Osteocyte (in vitro differentiated cells): Measurements from ENCODE around the gene LY6G6C. TPM values are rescaled to one million over a fixed set of nuclear protein-coding genes. Genes with fewer than 3 reads are reported as not detected.

ENCODE experiments used
- DNase-seq: peaks from one replicate; pipeline ENCODE4 v3.0.0; 2021; ENCODE audit warnings: mixed read lengths; ENCODE audit not compliant: unreplicated experiment; ENCODE audit errors: extremely low spot score
- H3K27ac Mint-ChIP-seq: one replicate; pipeline ENCODE4 v1.8.0; 2021; ENCODE audit warnings: mild to moderate bottlenecking, mixed read lengths; ENCODE audit not compliant: unreplicated experiment
- H3K27me3 Mint-ChIP-seq: one replicate; pipeline ENCODE4 v1.8.0; 2021; ENCODE audit warnings: mixed read lengths; ENCODE audit not compliant: unreplicated experiment
- H3K36me3 Mint-ChIP-seq: one replicate; pipeline ENCODE4 v1.8.0; 2021; ENCODE audit warnings: mixed read lengths; ENCODE audit not compliant: unreplicated experiment
- H3K4me1 Mint-ChIP-seq: one replicate; pipeline ENCODE4 v1.8.0; 2021; ENCODE audit warnings: mixed read lengths; ENCODE audit not compliant: unreplicated experiment
- H3K4me3 Mint-ChIP-seq: one replicate; pipeline ENCODE4 v1.8.0; 2021; ENCODE audit warnings: mild to moderate bottlenecking, moderate library complexity, mixed read lengths; ENCODE audit not compliant: unreplicated experiment
- H3K9me3 Mint-ChIP-seq: one replicate; pipeline ENCODE4 v1.8.0; 2021; ENCODE audit warnings: mixed read lengths; ENCODE audit not compliant: unreplicated experiment
- total RNA-seq: library from RNA; stranded (reverse); gene quantifications from 2 replicates; pipeline ENCODE4 v1.2.1, GENCODE V29; 2021
- TF ChIP-seq, protein P1 (sequence below): fragments of 200-600 bp; sonication (generic); IDR thresholded peaks from 2 replicates; pipeline ENCODE4 v1.5.0; 2021; ENCODE audit warnings: antibody characterized with exemption, mild to moderate bottlenecking, moderate library complexity

The LY6G6C gene
- total RNA-seq, 1 donor from 2014 or later: not detected

DNA sequence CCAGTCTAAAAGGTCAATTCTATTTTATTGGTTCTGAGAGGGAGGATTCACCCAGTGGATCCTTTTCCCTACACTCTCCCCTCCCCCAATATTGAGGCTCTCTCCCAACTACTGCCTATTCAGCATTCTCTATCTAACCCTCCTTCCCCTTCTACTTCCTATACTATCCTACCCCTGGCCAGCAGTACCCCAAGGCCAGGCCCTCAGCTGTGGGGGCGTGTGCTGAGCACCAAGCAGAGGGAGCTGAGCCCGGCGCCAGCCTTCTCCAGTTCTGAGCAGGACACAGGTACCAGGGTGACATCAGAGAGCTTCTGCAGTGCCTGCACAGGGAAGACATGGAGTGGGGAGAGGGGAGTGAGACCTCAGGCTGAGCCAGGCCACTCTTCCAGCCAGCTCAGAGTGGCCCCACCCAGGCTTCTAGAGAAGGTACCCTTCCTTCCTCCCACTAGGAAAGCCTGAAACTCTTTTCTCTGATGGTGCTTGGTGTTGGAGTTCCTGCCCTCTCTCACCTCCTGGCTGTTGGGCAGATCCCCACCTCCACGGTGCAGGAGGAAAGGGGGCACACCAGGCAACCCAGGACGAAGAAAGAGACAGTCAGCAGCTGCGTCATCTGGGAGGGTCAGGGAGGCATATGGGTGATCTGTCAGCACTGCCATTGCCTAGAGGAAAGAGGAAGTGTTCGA is 5.6 kb upstream of the LY6G6C start:
- DNase-seq: no peak
- Mint-ChIP-seq H3K9me3 (no peaks in the 10 kb centered on the region), H3K4me3 (peak overlapping the region; percentile 53), H3K27me3 (no peaks in the 10 kb centered on the region), H3K36me3 (peaks cover 33% of the 10 kb centered on the region), H3K4me1 (peaks cover 24% of the 10 kb centered on the region), H3K27ac (no peak overlapping the region)
- TF ChIP-seq, protein P1, sequence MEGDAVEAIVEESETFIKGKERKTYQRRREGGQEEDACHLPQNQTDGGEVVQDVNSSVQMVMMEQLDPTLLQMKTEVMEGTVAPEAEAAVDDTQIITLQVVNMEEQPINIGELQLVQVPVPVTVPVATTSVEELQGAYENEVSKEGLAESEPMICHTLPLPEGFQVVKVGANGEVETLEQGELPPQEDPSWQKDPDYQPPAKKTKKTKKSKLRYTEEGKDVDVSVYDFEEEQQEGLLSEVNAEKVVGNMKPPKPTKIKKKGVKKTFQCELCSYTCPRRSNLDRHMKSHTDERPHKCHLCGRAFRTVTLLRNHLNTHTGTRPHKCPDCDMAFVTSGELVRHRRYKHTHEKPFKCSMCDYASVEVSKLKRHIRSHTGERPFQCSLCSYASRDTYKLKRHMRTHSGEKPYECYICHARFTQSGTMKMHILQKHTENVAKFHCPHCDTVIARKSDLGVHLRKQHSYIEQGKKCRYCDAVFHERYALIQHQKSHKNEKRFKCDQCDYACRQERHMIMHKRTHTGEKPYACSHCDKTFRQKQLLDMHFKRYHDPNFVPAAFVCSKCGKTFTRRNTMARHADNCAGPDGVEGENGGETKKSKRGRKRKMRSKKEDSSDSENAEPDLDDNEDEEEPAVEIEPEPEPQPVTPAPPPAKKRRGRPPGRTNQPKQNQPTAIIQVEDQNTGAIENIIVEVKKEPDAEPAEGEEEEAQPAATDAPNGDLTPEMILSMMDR: no peak

DNA sequence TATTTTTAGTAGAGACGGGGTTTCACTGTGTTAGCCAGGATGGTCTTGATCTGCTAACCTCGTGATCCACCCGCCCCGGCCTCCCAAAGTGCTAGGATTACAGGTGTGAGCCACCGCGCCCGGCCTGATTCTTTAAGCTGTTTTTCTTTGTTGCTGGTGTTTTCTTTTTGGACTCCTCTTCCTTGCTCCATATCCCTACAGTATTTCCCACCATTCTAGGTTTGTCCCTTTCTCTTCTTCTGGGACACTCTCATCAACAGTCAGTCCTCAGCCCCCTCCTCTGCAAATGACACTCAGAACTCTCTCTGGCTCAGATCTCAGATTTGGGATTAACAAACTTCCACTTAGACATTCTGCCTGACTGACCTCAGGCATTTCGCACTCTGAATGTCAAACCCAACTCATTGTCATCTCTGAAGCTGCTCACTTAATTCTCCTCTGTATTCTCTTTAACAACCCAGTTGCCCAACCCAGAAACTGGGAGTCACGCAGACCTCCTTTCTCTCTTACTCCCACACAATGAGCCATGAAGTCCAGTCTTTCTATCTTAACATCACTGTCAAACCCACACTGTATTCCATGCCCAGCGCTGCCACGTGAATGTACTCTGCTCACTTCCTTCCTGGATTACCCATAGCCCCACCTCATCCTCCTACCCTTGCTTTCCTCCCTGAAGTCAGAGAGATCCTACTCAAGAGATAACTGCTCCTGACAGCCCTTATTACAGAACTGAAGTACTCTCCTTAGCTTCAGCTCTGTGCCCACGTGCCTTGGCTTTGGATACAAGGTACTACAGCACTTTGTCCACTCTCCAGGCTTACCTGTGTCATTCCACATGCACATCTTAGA is 4.2 kb upstream of the LY6G6C start:
- TF ChIP-seq, protein P1: no peak
- no peak for DNase-seq
- Mint-ChIP-seq H3K36me3 (peaks cover 25% of the 10 kb centered on the region), H3K27ac (no peak overlapping the region), H3K4me3 (no peak overlapping the region), H3K27me3 (no peaks in the 10 kb centered on the region), H3K9me3 (no peaks in the 10 kb centered on the region), H3K4me1 (peaks cover 18% of the 10 kb centered on the region)

DNA sequence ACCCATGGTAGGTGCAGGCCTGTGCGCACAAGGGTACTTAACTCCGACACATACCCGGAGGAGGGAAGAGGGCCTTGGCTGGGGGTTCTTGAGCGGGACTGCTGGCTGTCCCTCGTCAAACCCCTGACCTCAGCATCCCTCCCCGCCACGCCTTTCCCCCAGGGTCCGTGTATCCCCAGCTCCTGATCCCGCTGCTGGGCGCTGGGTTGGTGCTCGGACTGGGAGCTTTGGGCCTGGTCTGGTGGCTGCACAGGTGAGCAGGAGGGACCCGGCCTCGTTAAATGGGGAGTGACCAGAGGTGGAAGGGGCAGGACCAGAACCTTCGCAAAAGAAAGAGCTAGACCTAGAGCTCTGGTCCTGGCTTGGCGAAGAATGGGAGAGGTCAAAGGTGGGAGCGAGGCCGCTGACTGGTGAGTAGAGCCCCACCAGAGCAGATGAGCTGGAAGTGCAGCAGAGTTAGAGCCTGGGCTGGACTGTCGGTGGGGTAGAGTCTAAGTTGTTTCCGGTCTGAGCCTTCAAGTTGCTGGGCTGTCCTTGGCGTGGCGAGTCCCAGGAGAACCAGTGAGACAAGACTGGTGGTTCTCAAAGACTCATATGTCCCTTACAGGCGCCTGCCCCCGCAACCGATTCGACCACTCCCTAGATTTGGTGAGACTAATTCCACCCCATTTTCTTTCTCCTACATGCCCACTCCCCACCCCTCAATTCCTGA is 2.6 kb upstream of the LY6G6C start:
- Mint-ChIP-seq H3K4me3 (no peak overlapping the region), H3K27me3 (no peaks in the 10 kb centered on the region)

DNA sequence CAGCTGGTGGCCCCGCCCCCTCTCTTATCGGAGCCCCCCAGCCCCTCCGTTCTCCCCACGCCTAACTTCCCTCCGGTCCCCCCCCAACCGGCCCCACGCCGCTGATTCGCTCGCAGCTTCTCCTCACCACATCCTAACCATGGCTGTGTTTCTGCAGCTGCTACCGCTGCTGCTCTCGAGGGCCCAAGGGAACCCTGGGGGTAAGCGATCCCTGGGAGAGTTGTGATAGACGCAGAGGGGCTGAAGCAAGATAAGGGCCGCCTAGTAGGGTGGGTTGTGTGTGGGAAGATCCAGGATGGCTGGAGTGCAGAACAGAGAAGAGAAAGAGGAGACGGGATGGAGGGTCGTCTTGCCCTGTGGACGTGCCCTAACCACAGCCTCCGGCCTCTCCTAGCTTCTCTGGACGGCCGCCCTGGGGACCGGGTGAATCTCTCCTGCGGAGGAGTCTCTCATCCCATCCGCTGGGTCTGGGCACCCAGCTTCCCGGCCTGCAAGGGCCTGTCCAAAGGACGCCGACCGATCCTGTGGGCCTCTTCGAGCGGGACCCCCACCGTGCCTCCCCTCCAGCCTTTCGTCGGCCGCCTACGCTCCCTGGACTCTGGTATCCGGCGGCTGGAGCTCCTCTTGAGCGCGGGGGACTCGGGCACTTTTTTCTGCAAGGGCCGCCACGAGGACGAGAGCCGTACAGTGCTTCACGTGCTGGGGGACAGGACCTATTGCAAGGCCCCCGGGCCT is 1.9 kb upstream of the LY6G6C start, which contains the start of gene MPIG6B:
TSS of gene MPIG6B (plus strand) at position 129 of the 735 bp plus-strand sequence. CDS start at position 140, 11 bp downstream.
- TF ChIP-seq, protein P1: no peak
- H3K27me3 Mint-ChIP-seq: no peaks in the 10 kb centered on the region
- no peak within 1 kb of the TSS for H3K4me3 Mint-ChIP-seq
- no peak within 1 kb of the TSS for H3K27ac Mint-ChIP-seq
- H3K4me1 Mint-ChIP-seq: peaks cover 3% of the 10 kb centered on the region
- peaks cover 22% of the 10 kb centered on the region for H3K36me3 Mint-ChIP-seq
- H3K9me3 Mint-ChIP-seq: no peaks in the 10 kb centered on the region
- no peak for DNase-seq

More for the DNA sequence above, 2.6 kb upstream of the LY6G6C start:
- DNase-seq: no peak
- Mint-ChIP-seq H3K9me3 (no peaks in the 10 kb centered on the region), H3K36me3 (peaks cover 22% of the 10 kb centered on the region), H3K27ac (no peak overlapping the region), H3K4me1 (peaks cover 10% of the 10 kb centered on the region)
- TF ChIP-seq, protein P1: no peak
